Memory B cell (primary cell): ENCODE measurements around the gene PITX3.
"Not testable (repeated sequence)": the region's sequence is repeated elsewhere in the genome, so short reads cannot be mapped to it uniquely, and the experiment has no call there.

Experiments
- ATAC-seq: fragments of 150-1000 bp; cut with Tn5 transposase; 2 replicates; pipeline ENCODE4 v1.10.0; 2021; ENCODE audit warnings: low read depth, mild to moderate bottlenecking, moderate library complexity
- DNase-seq, 2 donors: peaks; one replicate each; pipeline ENCODE4 v3.0.0; 2022; ENCODE audit warnings: low spot score in 2 of 2
- H3K27ac Mint-ChIP-seq: one replicate; pipeline ENCODE4 v1.8.0; 2022; ENCODE audit warnings: mild to moderate bottlenecking, moderate library complexity, mixed read lengths
- H3K27me3 Mint-ChIP-seq: one replicate; pipeline ENCODE4 v1.8.0; 2022; ENCODE audit warnings: mixed read lengths
- H3K36me3 Mint-ChIP-seq: one replicate; pipeline ENCODE4 v1.8.0; 2022; ENCODE audit warnings: mild to moderate bottlenecking, mixed read lengths
- H3K4me1 Mint-ChIP-seq: one replicate; pipeline ENCODE4 v1.8.0; 2022; ENCODE audit warnings: mixed read lengths
- H3K4me3 Mint-ChIP-seq: one replicate; pipeline ENCODE4 v1.8.0; 2022; ENCODE audit warnings: mild to moderate bottlenecking, moderate library complexity, mixed read lengths
- H3K9me3 Mint-ChIP-seq: one replicate; pipeline ENCODE4 v1.8.0; 2022; ENCODE audit warnings: mixed read lengths

PITX3 gene

GRCh38 chr10:102229810-102230263 lies 11.5 kb downstream of the PITX3 start:
- DNase-seq = peak; percentile 83 to 87
- Mint-ChIP-seq H3K9me3 (no peaks in the 10 kb centered on the region), H3K27ac (no peak overlapping the region), H3K27me3 (peaks cover 37% of the 10 kb centered on the region), H3K4me3 (peak overlapping the region; percentile 82), H3K36me3 (no peaks in the 10 kb centered on the region), H3K4me1 (peaks cover 20% of the 10 kb centered on the region)
- ATAC-seq = peak; percentile 68

- Mint-ChIP-seq H3K4me3 (no peak overlapping the region), H3K36me3 (no peaks in the 10 kb centered on the region), H3K9me3 (no peaks in the 10 kb centered on the region), H3K4me1 (peaks cover 20% of the 10 kb centered on the region), H3K27ac (no peak overlapping the region), H3K27me3 (peaks cover 32% of the 10 kb centered on the region)
- ATAC-seq = no peak
- no peak for DNase-seq
These were observed 14.3 kb downstream of the PITX3 start for GRCh38 chr10:102227050-102227449.

GRCh38 chr10:102226542-102226870 lies 14.8 kb downstream of the PITX3 start:
- DNase-seq (no peak), ATAC-seq (no peak)
- no peaks in the 10 kb centered on the region for H3K9me3 Mint-ChIP-seq
- peaks cover 18% of the 10 kb centered on the region for H3K4me1 Mint-ChIP-seq
- peaks cover 31% of the 10 kb centered on the region for H3K27me3 Mint-ChIP-seq
- no peak overlapping the region for H3K27ac Mint-ChIP-seq
- H3K36me3 Mint-ChIP-seq = no peaks in the 10 kb centered on the region
- peak overlapping the region; percentile 76 for H3K4me3 Mint-ChIP-seq

DNA sequence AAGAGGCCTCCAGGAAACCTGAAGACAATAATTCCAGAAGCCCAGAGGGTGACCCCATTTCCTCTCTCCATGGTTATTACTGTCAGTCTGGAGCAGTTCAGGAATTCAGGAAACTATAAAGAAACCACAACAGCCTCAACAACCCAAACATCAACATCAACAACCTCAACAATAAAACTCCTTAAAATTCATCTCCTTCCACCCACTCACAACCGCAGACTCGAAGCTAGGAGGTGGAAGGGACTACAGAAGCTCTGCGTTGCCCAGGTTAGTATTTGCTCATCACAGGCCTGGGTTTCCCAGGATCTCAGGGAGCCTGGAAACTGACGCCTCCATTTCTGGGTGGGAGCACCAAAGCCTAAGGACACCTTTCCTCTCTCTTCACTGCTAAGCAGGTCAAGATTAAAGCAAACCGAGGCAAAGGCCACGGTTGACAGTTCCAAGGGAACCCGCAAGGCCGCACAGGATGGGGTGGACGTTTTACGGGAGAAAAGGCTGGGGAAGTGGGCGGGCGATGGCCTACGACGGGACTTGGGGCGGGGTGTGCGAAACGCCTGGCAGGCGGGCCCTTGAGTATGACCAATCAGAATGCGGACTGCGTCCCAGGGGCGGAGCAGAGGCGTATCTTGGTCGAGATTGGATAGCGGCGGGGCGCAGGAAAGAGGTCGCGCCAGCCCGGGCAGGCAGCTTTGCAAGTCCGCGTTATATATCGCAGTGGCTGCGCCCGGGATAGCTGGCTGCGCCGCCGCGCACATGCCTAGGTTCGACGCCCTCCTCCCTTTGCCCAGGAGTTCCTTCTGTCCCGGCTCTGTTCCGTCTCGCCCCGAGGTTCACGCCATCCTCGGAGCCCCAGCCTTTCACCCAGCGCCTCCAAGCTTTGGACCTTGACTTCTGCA lies 15.4 kb downstream of the PITX3 start, which contains the start of gene ELOVL3:
Gene ELOVL3 (plus strand): TSS at position 654 of the 896 bp plus-strand sequence. CDS start 250 bp downstream, outside the sequence.
- Mint-ChIP-seq H3K36me3 (no peaks in the 10 kb centered on the region), H3K27me3 (peaks cover 34% of the 10 kb centered on the region), H3K9me3 (no peaks in the 10 kb centered on the region), H3K4me1 (peaks cover 15% of the 10 kb centered on the region), H3K27ac (no peak within 1 kb of the TSS), H3K4me3 (peak within 1 kb of the TSS; percentile 76)
- ATAC-seq (peak; percentile 83), DNase-seq (peak; percentile 62)

DNA sequence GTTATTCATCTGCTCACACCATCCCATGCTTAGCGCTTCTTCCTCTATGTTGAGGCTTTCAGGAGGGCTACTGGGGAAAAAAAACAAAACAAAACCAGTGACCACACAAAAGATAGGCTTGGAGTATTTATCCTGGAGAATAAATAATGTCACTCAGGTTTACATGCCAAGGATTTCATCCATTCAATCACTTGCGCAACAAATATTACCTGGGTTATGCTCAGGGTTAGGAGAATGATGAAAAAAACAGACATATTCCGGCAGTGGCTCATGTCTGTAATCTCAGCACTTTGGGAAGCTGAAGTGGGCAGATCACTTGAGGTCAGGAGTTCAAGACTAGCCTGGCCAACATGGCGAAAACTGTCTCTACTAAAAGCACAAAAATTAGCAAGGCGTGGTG lies 18.5 kb downstream of the PITX3 start:
- Mint-ChIP-seq H3K36me3 (no peaks in the 10 kb centered on the region), H3K4me1 (peaks cover 11% of the 10 kb centered on the region), H3K9me3 (no peaks in the 10 kb centered on the region), H3K4me3 (no peak overlapping the region), H3K27ac (no peak overlapping the region), H3K27me3 (peaks cover 22% of the 10 kb centered on the region)
- ATAC-seq = no peak
- no peak for DNase-seq

GRCh38 chr10:102220612-102221011 lies 20.7 kb downstream of the PITX3 start:
- Mint-ChIP-seq H3K27ac (no peak overlapping the region), H3K4me3 (no peak overlapping the region), H3K4me1 (no peaks in the 10 kb centered on the region), H3K27me3 (peaks cover 13% of the 10 kb centered on the region), H3K9me3 (no peaks in the 10 kb centered on the region), H3K36me3 (no peaks in the 10 kb centered on the region)
- ATAC-seq (no peak), DNase-seq (no peak)

GRCh38 chr10:102219370-102219769 lies 21.9 kb downstream of the PITX3 start:
- no peaks in the 10 kb centered on the region for H3K9me3 Mint-ChIP-seq
- no peaks in the 10 kb centered on the region for H3K4me1 Mint-ChIP-seq
- no peaks in the 10 kb centered on the region for H3K36me3 Mint-ChIP-seq
- H3K27ac Mint-ChIP-seq = no peak overlapping the region
- H3K4me3 Mint-ChIP-seq = no peak overlapping the region
- DNase-seq = no peak
- H3K27me3 Mint-ChIP-seq = peaks cover 11% of the 10 kb centered on the region
- ATAC-seq = no peak

DNA sequence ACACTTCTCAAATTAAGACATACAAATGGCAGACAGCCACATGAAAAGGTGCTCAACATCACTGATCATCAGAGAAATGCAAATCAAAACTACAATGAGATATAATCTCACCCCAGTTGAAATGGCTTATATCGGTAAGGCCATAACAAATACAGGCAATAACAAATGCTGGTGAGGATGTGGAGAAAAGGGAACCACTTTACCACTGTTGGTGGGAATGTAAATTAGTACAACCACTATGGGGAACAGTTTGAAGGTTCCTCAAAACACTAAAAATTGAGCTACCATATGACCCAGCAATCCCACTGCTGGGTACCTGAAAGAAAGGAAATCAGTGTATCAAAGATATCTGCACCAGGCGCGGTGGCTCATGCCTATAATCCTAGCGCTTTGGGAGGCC lies 27.7 kb downstream of the PITX3 start:
- H3K27me3 Mint-ChIP-seq, H3K9me3 Mint-ChIP-seq, H3K4me1 Mint-ChIP-seq, H3K4me3 Mint-ChIP-seq, DNase-seq, H3K27ac Mint-ChIP-seq, H3K36me3 Mint-ChIP-seq: not testable (repeated sequence)
- peak; percentile 73 for ATAC-seq

DNA sequence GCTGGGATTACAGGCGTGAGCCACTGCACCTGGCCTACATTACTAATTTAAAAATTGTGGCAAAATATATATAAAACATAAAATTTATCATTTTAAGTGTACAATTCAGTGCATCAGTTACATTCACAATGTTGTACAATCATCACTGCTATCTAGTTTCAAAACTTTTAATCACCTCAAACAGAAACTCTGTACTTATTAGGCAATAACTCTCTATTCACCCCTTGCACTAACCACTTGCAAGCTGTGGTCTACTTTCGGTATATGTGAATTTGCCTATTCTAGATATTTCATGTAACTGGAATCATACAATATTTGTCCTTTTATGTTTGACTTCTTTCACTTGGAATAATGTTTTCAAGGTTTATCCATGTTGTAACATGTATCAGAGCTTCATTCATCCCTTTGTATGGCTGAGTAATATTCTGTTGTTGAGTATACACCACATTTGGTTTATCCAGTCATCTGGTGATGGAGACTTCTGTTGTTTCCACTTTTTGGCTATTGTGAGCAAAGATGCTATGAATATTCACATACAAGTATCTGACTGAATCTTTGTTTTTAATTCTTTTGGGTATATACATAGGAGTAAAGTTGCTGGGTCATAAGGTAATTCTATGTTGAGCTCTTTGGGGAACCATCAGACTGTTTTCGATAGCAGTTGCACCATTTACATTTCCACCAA lies 29.6 kb downstream of the PITX3 start:
- Mint-ChIP-seq H3K4me1 (peaks cover 6% of the 10 kb centered on the region), H3K9me3 (peaks cover 2% of the 10 kb centered on the region), H3K27ac (no peak overlapping the region), H3K4me3 (no peak overlapping the region), H3K36me3 (no peaks in the 10 kb centered on the region), H3K27me3 (no peaks in the 10 kb centered on the region)
- no peak for ATAC-seq
- no peak for DNase-seq

- Mint-ChIP-seq H3K27ac (no peak overlapping the region), H3K4me3 (no peak overlapping the region), H3K4me1 (peaks cover 3% of the 10 kb centered on the region), H3K36me3 (peaks cover 2% of the 10 kb centered on the region), H3K9me3 (peaks cover 4% of the 10 kb centered on the region), H3K27me3 (peaks cover 2% of the 10 kb centered on the region)
- no peak for ATAC-seq
- DNase-seq = no peak
These were observed 32.8 kb downstream of the PITX3 start for GRCh38 chr10:102208311-102209035.

DNA sequence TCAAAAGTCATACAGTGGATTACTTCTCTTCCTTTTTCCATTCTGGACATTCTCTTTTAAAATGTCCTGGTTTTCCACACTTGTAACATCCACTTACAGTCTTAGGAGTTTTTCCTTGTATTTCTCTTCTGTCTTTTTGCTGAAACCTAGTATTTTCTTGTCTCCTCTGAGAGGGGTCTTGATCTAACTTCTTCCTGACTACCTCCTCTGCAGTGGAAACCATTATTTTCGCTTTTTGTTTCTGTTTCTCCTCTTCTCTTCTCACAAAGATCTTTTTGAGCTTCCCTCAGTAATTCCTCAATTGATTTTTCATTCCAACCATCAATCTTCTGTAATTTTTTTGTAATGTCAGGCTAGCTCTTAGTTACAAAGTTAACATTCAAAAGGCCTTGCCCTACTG lies 38.9 kb downstream of the PITX3 start:
- no peak overlapping the region for H3K27ac Mint-ChIP-seq

GRCh38 chr10:102200751-102201640 lies 40.3 kb downstream of the PITX3 start:
- Mint-ChIP-seq H3K9me3 (peaks cover 4% of the 10 kb centered on the region), H3K27me3 (peaks cover 7% of the 10 kb centered on the region), H3K4me1 (peaks cover 8% of the 10 kb centered on the region), H3K4me3 (no peak overlapping the region), H3K36me3 (peaks cover 2% of the 10 kb centered on the region), H3K27ac (no peak overlapping the region)
- DNase-seq (peak in 1 of 2 donors; percentile 13), ATAC-seq (peak; percentile 81)

More for the DNA sequence above, 38.9 kb downstream of the PITX3 start:
- Mint-ChIP-seq H3K27me3 (peaks cover 7% of the 10 kb centered on the region), H3K4me3 (no peak overlapping the region), H3K9me3 (peaks cover 4% of the 10 kb centered on the region), H3K36me3 (peaks cover 2% of the 10 kb centered on the region), H3K4me1 (peaks cover 8% of the 10 kb centered on the region)
- DNase-seq = no peak
- no peak for ATAC-seq

- peaks cover 8% of the 10 kb centered on the region for H3K4me1 Mint-ChIP-seq
- H3K36me3 Mint-ChIP-seq = no peaks in the 10 kb centered on the region
- no peaks in the 10 kb centered on the region for H3K9me3 Mint-ChIP-seq
- no peak overlapping the region for H3K27ac Mint-ChIP-seq
- no peak for DNase-seq
- ATAC-seq = no peak
- no peak overlapping the region for H3K4me3 Mint-ChIP-seq
- peaks cover 5% of the 10 kb centered on the region for H3K27me3 Mint-ChIP-seq
These were observed 43.3 kb downstream of the PITX3 start for GRCh38 chr10:102198027-102198426.
